Kidney (tissue), 14 donors: ENCODE data around the gene KATNB1. TPM values are rescaled to one million over a fixed set of nuclear protein-coding genes. Genes with fewer than 3 reads are reported as not detected.
A peak's percentile ranks its signal among the peaks of the same experiment; 100 is the strongest.

Experiments
- DNase-seq, 5 donors: peaks; one replicate each; pipeline ENCODE4 v3.0.0-alpha.2; 2013 to 2020
- FAIRE-seq: peaks from 2 replicates; lab custom pipeline; 2012; peaks lifted over from hg19 to GRCh38; lab: Jason Lieb, UNC
- H3K27ac ChIP-seq, 2 donors: one replicate each; pipeline ENCODE4 v1.7.0; 2013; ENCODE audit warnings: low read depth in 2 of 2, low read length in 2 of 2, inconsistent platforms in 1 of 2
- H3K27me3 ChIP-seq: one replicate; pipeline ENCODE4 v1.7.1; 2013; ENCODE audit warnings: low read length, inconsistent platforms; ENCODE audit not compliant: control insufficient read depth, insufficient read depth
- H3K36me3 ChIP-seq, 3 donors: one replicate each; pipeline versions ENCODE4 v1.7.0 to v1.7.1; 2013; ENCODE audit warnings: low read length in 3 of 3, control low read depth in 1 of 3, inconsistent platforms in 1 of 3; ENCODE audit not compliant: insufficient read depth in 3 of 3, control insufficient read depth in 2 of 3
- H3K4me1 ChIP-seq, 3 donors: one replicate each; pipeline versions ENCODE4 v1.7.0 to v1.7.1; 2013; ENCODE audit warnings: low read length in 3 of 3, inconsistent platforms in 1 of 3, low read depth in 1 of 3; ENCODE audit not compliant: control insufficient read depth in 2 of 3, insufficient read depth in 2 of 3
- H3K4me3 ChIP-seq, 3 donors: one replicate each; pipeline versions ENCODE4 v1.7.0 to v1.8.1; 2013; ENCODE audit warnings: low read length in 3 of 3, control low read depth in 1 of 3, inconsistent platforms in 1 of 3
- H3K9ac ChIP-seq, 3 donors: one replicate each; pipeline versions ENCODE4 v1.7.0 to v1.7.1; 2013; ENCODE audit warnings: low read length in 3 of 3, control low read depth in 1 of 3, inconsistent platforms in 1 of 3
- H3K9me3 ChIP-seq, 3 donors: one replicate each; pipeline versions ENCODE4 v1.7.0 to v1.7.1; 2013; ENCODE audit warnings: low read length in 3 of 3, control low read depth in 1 of 3, inconsistent platforms in 1 of 3; ENCODE audit not compliant: control insufficient read depth in 2 of 3, insufficient read depth in 1 of 3
- intact Hi-C: fragments of 100-400 bp; cut with DNase I; formaldehyde crosslinking; loops from one replicate; pipeline ENCODE4 v1.11.1; 2022
- polyA plus RNA-seq: library from polyadenylated mRNA; stranded (reverse); fragments of 350-450 nt; fragmentation: Illumina TruSeq; extraction: RNeasy Lipid Tissue Mini Kit (QIAGEN cat#74804); gene quantifications from one replicate; pipeline ENCODE4 v1.2.3, GENCODE V29; 2014; ENCODE audit warnings: low read depth, low replicate concordance; ENCODE audit not compliant: insufficient read depth
- total RNA-seq: library from RNA; stranded (reverse); fragmentation: NEBNext Ultra II Directional; extraction: Animal tissue kit (Norgen Biotek cat#: 25700); gene quantifications from one replicate; pipeline ENCODE4 v1.2.1, GENCODE V29; 2021
- TF ChIP-seq, protein P1 (sequence below): IDR thresholded peaks from 3 replicates; pipeline ENCODE4 v1.5.1; 2012; ENCODE audit warnings: mild to moderate bottlenecking, moderate library complexity, borderline replicate concordance; ENCODE audit not compliant: insufficient read depth; ENCODE audit errors: extremely low read depth
- donor health status: control.
- donor health status: control.
- donor health status: control.
- donor health status: control.
- donor health status: control.
- donor health status: DM: yes; HTN: yes; CAD: no.
- donor health status: Normal renal cell carcinoma (clear cell type).

KATNB1 gene
- total and polyA plus RNA-seq, 2 donors from 2014 or later: 13.9 to 14.5 TPM

GRCh38 chr16:57701759-57702371 is 33.7 kb upstream of the KATNB1 start:
- FAIRE-seq: no peak
- Histone ChIP-seq H3K9me3 (no peaks in the 10 kb centered on the region), H3K27ac (no peak overlapping the region), H3K9ac (no peak overlapping the region), H3K4me3 (no peak overlapping the region), H3K4me1 (no peaks in the 10 kb centered on the region), H3K36me3 (no peaks in the 10 kb centered on the region), H3K27me3 (no peaks in the 10 kb centered on the region)
- TF ChIP-seq, protein P1, sequence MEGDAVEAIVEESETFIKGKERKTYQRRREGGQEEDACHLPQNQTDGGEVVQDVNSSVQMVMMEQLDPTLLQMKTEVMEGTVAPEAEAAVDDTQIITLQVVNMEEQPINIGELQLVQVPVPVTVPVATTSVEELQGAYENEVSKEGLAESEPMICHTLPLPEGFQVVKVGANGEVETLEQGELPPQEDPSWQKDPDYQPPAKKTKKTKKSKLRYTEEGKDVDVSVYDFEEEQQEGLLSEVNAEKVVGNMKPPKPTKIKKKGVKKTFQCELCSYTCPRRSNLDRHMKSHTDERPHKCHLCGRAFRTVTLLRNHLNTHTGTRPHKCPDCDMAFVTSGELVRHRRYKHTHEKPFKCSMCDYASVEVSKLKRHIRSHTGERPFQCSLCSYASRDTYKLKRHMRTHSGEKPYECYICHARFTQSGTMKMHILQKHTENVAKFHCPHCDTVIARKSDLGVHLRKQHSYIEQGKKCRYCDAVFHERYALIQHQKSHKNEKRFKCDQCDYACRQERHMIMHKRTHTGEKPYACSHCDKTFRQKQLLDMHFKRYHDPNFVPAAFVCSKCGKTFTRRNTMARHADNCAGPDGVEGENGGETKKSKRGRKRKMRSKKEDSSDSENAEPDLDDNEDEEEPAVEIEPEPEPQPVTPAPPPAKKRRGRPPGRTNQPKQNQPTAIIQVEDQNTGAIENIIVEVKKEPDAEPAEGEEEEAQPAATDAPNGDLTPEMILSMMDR: no peak
- intact Hi-C loops: no loop called here
- peak in 4 of 5 donors; percentile 70 to 80 (median 78) for DNase-seq

DNA sequence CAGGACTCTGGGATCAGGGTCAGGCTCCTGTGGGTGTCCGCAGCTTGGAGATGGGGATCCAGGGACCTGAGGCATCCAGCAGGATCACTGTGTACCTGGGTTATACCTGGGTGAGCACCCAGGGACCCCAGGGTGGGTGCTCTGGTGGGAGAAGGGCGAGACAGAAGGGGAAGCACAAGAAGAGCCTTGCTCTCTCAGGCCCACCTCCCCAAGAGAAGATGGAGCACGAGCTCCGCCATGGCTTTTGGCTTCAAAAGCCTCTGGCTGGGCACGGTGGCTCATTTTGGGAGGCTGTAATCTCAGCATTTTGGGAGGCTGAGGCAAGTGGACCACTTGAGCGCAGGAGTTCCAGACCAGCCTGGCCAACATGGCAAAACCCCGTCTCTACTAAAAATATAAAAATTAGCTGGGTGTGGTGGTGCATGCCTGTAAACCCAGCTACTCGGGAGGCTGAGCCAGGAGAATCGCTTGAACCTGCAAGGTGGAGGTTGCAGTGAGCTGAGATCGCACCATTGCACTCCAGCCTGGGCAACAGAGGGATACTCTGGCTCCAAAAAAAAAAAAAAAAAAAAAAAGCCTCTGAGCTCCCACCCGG is 32.1 kb upstream of the KATNB1 start:
- no peaks in the 10 kb centered on the region for H3K27me3 ChIP-seq
- H3K27ac ChIP-seq: no peak overlapping the region
- no peak overlapping the region for H3K4me3 ChIP-seq
- no peaks in the 10 kb centered on the region for H3K36me3 ChIP-seq
- H3K4me1 ChIP-seq: no peaks in the 10 kb centered on the region
- DNase-seq: no peak
- no peak overlapping the region for H3K9ac ChIP-seq
- intact Hi-C loops: no loop called here
- TF ChIP-seq, protein P1: no peak
- no peak for FAIRE-seq
- H3K9me3 ChIP-seq: no peaks in the 10 kb centered on the region

DNA sequence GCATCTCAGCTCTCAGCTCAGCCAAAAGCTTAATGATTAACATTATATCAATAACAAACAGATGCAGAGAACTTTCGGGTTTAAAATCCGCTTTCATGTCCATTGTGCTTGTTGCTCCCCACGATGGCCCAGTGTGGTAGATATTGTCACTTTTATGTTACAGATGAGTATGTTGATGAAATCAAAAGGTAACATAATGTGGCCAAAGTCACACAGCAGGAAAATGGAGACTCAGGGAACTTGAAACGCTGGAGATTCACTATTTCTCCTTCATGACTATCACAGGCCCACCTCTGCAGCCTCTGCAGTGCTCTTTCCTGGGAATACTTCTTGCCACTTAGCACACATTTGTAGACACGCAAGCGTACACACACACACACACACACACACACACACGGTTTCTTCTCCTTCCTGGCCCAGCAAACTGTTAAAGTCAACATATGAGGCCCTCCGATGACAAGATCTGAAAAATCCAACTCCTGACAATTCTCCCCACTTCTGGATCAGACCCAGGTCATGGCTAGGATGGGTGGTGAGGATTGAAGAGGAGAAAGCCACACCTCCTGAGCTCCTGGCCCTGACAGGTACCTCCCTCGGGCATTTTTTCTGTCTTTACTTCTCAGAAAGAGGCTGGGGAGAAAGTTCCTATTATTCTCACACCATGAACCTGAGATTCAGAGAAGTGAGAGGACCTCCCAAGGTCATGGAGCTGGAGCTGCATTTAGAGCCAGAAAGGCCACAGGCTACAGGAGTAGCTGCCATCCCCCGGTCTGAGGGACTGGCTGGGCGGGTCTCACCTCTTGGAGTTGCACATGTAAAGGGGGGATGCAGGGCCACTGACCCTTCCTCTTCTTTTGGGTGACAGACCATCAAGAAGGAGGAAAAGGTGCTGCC is 31.3 kb upstream of the KATNB1 start:
- Histone ChIP-seq H3K9ac (no peak overlapping the region), H3K27ac (no peak overlapping the region), H3K4me1 (no peaks in the 10 kb centered on the region), H3K27me3 (no peaks in the 10 kb centered on the region), H3K4me3 (no peak overlapping the region), H3K9me3 (no peaks in the 10 kb centered on the region), H3K36me3 (no peaks in the 10 kb centered on the region)
- no peak for DNase-seq
- intact Hi-C loops: no loop called here
- FAIRE-seq: no peak
- TF ChIP-seq, protein P1: no peak
